H1 (cell line): ENCODE data around the gene TGM2. TPM values are rescaled to one million over a fixed set of nuclear protein-coding genes. Genes with fewer than 3 reads are reported as not detected.

Source experiments
- CTCF ChIA-PET: fragments of 300-600 bp; sonication (Branson Sonifier 250); formaldehyde crosslinking; loops from one replicate; lab custom pipeline; 2021; ENCODE audit not compliant: partially characterized antibody; lab: Charles Lee
- POLR2A ChIA-PET: fragments of 300-600 bp; sonication (Branson Sonifier 250); formaldehyde crosslinking; loops from one replicate; lab custom pipeline; 2021; ENCODE audit warnings: inconsistent platforms; ENCODE audit not compliant: partially characterized antibody; lab: Charles Lee
- DNase-seq, 2 experiments: peaks; one replicate each; pipeline versions ENCODE4 v3.0.0 to v3.0.0-alpha.2; 2010 to 2022; ENCODE audit warnings: low spot score in 2 of 2, low read depth in 1 of 2, mixed read lengths in 1 of 2
- FAIRE-seq: peaks from 2 replicates; lab custom pipeline; 2011; peaks lifted over from hg19 to GRCh38; lab: Jason Lieb, UNC
- H2AFZ ChIP-seq: 2 replicates; pipeline ENCODE4 v1.8.1; 2012; ENCODE audit warnings: low read length, inconsistent platforms
- H2AK5ac ChIP-seq: 2 replicates; pipeline ENCODE4 v1.6.1; 2013; ENCODE audit warnings: low read depth, low read length
- H2BK120ac ChIP-seq: replicated peaks from 2 replicates; pipeline ENCODE3; 2013; ENCODE audit warnings: low read depth, low read length, inconsistent platforms
- H2BK12ac ChIP-seq: 2 replicates; pipeline ENCODE4 v1.6.1; 2013; ENCODE audit warnings: low read depth, low read length
- H2BK15ac ChIP-seq: 2 replicates; pipeline ENCODE4 v1.6.1; 2013; ENCODE audit warnings: low read length
- H2BK20ac ChIP-seq: 2 replicates; pipeline ENCODE4 v1.6.1; 2013; ENCODE audit warnings: low read length
- H2BK5ac ChIP-seq: 2 replicates; pipeline ENCODE4 v1.6.1; 2013; ENCODE audit warnings: low read depth, low read length
- H3K14ac ChIP-seq: 2 replicates; pipeline ENCODE4 v1.6.1; 2013; ENCODE audit warnings: inconsistent platforms; ENCODE audit not compliant: insufficient read length
- H3K18ac ChIP-seq: 2 replicates; pipeline ENCODE4 v1.6.1; 2013; ENCODE audit warnings: low read length; ENCODE audit errors: extremely low read depth
- H3K23ac ChIP-seq: 2 replicates; pipeline ENCODE4 v1.6.1; 2013; ENCODE audit warnings: inconsistent platforms; ENCODE audit not compliant: insufficient read length
- H3K23me2 ChIP-seq: 2 replicates; pipeline ENCODE4 v1.6.1; 2013; ENCODE audit warnings: low read depth, low read length
- H3K27ac ChIP-seq: 2 replicates; pipeline ENCODE4 v1.6.1; 2011; ENCODE audit warnings: low read depth, low read length, inconsistent platforms
- H3K27me3 ChIP-seq, 4 experiments: replicated peaks in 1 of 4; 1 replicate in 1 of 4; 2 replicates in 3 of 4; pipeline versions ENCODE4 v1.6.1 to v1.8.1; 2011 to 2013; ENCODE audit warnings: low read length in 3 of 4, mild to moderate bottlenecking in 3 of 4, inconsistent platforms in 2 of 4, mixed read lengths in 2 of 4, moderate library complexity in 1 of 4; ENCODE audit not compliant: control insufficient read depth in 3 of 4, insufficient read depth in 3 of 4; ENCODE audit errors: extremely low read depth in 1 of 4
- H3K36me3 ChIP-seq, 4 experiments: 2 replicates each; pipeline versions ENCODE4 v1.6.1 to v1.8.1; 2011 to 2013; ENCODE audit warnings: mild to moderate bottlenecking in 4 of 4, low read length in 3 of 4, moderate library complexity in 2 of 4, control low read depth in 1 of 4, inconsistent platforms in 1 of 4; ENCODE audit not compliant: insufficient read depth in 4 of 4, control insufficient read depth in 2 of 4
- H3K4ac ChIP-seq: replicated peaks from 2 replicates; pipeline ENCODE3; 2013; ENCODE audit warnings: low read length, low read depth, mixed read lengths, inconsistent platforms; ENCODE audit not compliant: insufficient read length
- H3K4me1 ChIP-seq, 4 experiments: replicated peaks in 1 of 4; 1 replicate in 1 of 4; 2 replicates in 3 of 4; pipeline versions ENCODE4 v1.6.1 to v1.8.1; 2011 to 2013; ENCODE audit warnings: low read length in 3 of 4, inconsistent platforms in 2 of 4, mixed read lengths in 1 of 4; ENCODE audit not compliant: insufficient read depth in 4 of 4, control insufficient read depth in 3 of 4
- H3K4me2 ChIP-seq, 2 experiments: 2 replicates each; pipeline versions ENCODE4 v1.6.1 to v1.8.1; 2011 to 2013; ENCODE audit warnings: low read depth in 2 of 2, low read length in 2 of 2, control low read depth in 1 of 2, inconsistent platforms in 1 of 2, mild to moderate bottlenecking in 1 of 2; ENCODE audit not compliant: insufficient read depth in 1 of 2
- H3K4me3 ChIP-seq, 4 experiments: fragments of 200-600, 300-600 bp in 1 of 4; sonication (generic), shearing (Covaris generic), sonication (Bioruptor Twin) in 1 of 4; 2 replicates each; pipeline versions ENCODE4 v1.5.1 to v1.8.1; 2011 to 2016; ENCODE audit warnings: low read length in 4 of 4, low read depth in 3 of 4, control low read depth in 2 of 4, inconsistent platforms in 2 of 4, mild to moderate bottlenecking in 2 of 4, mixed read lengths in 1 of 4, moderate library complexity in 1 of 4; ENCODE audit not compliant: insufficient read depth in 2 of 4; ENCODE audit errors: extremely low read depth in 1 of 4
- H3K56ac ChIP-seq: replicated peaks from 2 replicates; pipeline ENCODE3; 2013; ENCODE audit warnings: low read depth, mild to moderate bottlenecking, mixed read lengths, low read length, inconsistent platforms; ENCODE audit not compliant: insufficient read length
- H3K79me1 ChIP-seq: 2 replicates; pipeline ENCODE4 v1.6.1; 2013; ENCODE audit warnings: low read depth, low read length, control low read depth
- H3K79me2 ChIP-seq, 2 experiments: 2 replicates each; pipeline versions ENCODE4 v1.6.1 to v1.8.1; 2012 to 2013; ENCODE audit warnings: low read length in 2 of 2, mild to moderate bottlenecking in 2 of 2, inconsistent platforms in 1 of 2; ENCODE audit not compliant: insufficient read depth in 2 of 2, control insufficient read depth in 1 of 2
- H3K9ac ChIP-seq, 4 experiments: replicated peaks in 1 of 4; 1 replicate in 1 of 4; 2 replicates in 3 of 4; pipeline versions ENCODE4 v1.6.1 to v1.8.1; 2011 to 2013; ENCODE audit warnings: low read depth in 3 of 4, low read length in 3 of 4, control low read depth in 2 of 4, mild to moderate bottlenecking in 2 of 4, moderate library complexity in 2 of 4, inconsistent platforms in 1 of 4; ENCODE audit errors: extremely low read depth in 1 of 4
- H3K9me3 ChIP-seq, 2 experiments: 2 replicates each; pipeline versions ENCODE4 v1.6.1 to v1.8.1; 2012 to 2013; ENCODE audit warnings: mild to moderate bottlenecking in 2 of 2, moderate library complexity in 2 of 2, control low read depth in 1 of 2, inconsistent platforms in 1 of 2, low read depth in 1 of 2, low read length in 1 of 2, mixed read lengths in 1 of 2; ENCODE audit not compliant: insufficient read depth in 2 of 2
- H4K20me1 ChIP-seq, 2 experiments: replicated peaks in 1 of 2; 2 replicates each; pipeline versions ENCODE3 to v1.8.1; 2011 to 2013; ENCODE audit warnings: inconsistent platforms in 2 of 2, low read length in 2 of 2, mild to moderate bottlenecking in 1 of 2; ENCODE audit not compliant: insufficient read depth in 2 of 2, control insufficient read depth in 1 of 2
- H4K5ac ChIP-seq: 2 replicates; pipeline ENCODE4 v1.6.1; 2013; ENCODE audit warnings: low read length, low read depth, mixed read lengths, inconsistent platforms; ENCODE audit not compliant: insufficient read length
- H4K8ac ChIP-seq: 2 replicates; pipeline ENCODE4 v1.8.0; 2013; ENCODE audit warnings: mild to moderate bottlenecking, moderate library complexity, low read length, inconsistent platforms; ENCODE audit not compliant: insufficient read depth; ENCODE audit errors: extremely low read depth
- H4K91ac ChIP-seq: replicated peaks from 2 replicates; pipeline ENCODE3; 2013; ENCODE audit warnings: low read length, mixed read lengths, inconsistent platforms; ENCODE audit not compliant: insufficient read length
- CREB1 ChIP-seq: IDR thresholded peaks from 2 replicates; pipeline ENCODE4 v1.6.1; 2012; ENCODE audit warnings: inconsistent platforms
- CTBP2 ChIP-seq: IDR thresholded peaks from 2 replicates; pipeline ENCODE4 v1.7.0; 2011; ENCODE audit warnings: borderline replicate concordance, mild to moderate bottlenecking, moderate library complexity, mixed read lengths, low read length; ENCODE audit not compliant: insufficient read depth, insufficient read length
- GABPA ChIP-seq: IDR thresholded peaks from 2 replicates; pipeline ENCODE4 v1.6.1; 2011; ENCODE audit warnings: mild to moderate bottlenecking, low read length, moderate library complexity, borderline replicate concordance; ENCODE audit not compliant: insufficient read depth
- JUND ChIP-seq: IDR thresholded peaks from 2 replicates; pipeline ENCODE4 v1.6.1; 2011; ENCODE audit warnings: mild to moderate bottlenecking, improper control_type of control experiment, low read length
- KDM1A ChIP-seq: fragments of 200-600, 300-600 bp; sonication (generic); IDR thresholded peaks from 2 replicates; pipeline ENCODE4 v1.7.1; 2016; ENCODE audit warnings: mild to moderate bottlenecking, low read length, borderline replicate concordance
- MAFK ChIP-seq: IDR thresholded peaks from 2 replicates; pipeline ENCODE4 v1.6.1; 2012; ENCODE audit warnings: low read depth, mild to moderate bottlenecking, improper control_type of control experiment, low read length
- RXRA ChIP-seq: IDR thresholded peaks from 2 replicates; pipeline ENCODE4 v1.6.1; 2011; ENCODE audit warnings: low read depth, mild to moderate bottlenecking, low read length, moderate library complexity; ENCODE audit not compliant: insufficient read depth
- SAP30 ChIP-seq: fragments of 300-600 bp; sonication (generic); IDR thresholded peaks from 2 replicates; pipeline ENCODE4 v1.7.1; 2012; ENCODE audit warnings: low read length, moderate library complexity, mild to moderate bottlenecking, inconsistent platforms; ENCODE audit not compliant: insufficient read depth, insufficient replicate concordance
- TAF1 ChIP-seq: IDR thresholded peaks from 2 replicates; pipeline ENCODE4 v1.6.1; 2011; ENCODE audit warnings: mild to moderate bottlenecking, low read depth, low read length
- YY1 ChIP-seq: IDR thresholded peaks from 2 replicates; pipeline ENCODE4 v1.6.1; 2011; ENCODE audit warnings: low read depth, mild to moderate bottlenecking, low read length
- whole genome bisulfite sequencing, 2 experiments: shearing (Covaris generic) in 1 of 2; methylation state at CpG; one replicate each; pipeline versions ENCODE4 v1.1.6 to v1.1.7; 2013 to 2015; ENCODE audit warnings: low lambda C conversion rate in 2 of 2, mixed read lengths in 2 of 2, inconsistent platforms in 1 of 2, low coverage in 1 of 2, missing lambda C conversion rate in 1 of 2; ENCODE audit not compliant: insufficient replicate concordance in 2 of 2, insufficient coverage in 1 of 2, insufficient read length in 1 of 2; ENCODE audit errors: extremely low coverage in 1 of 2, missing lambda C conversion rate in 1 of 2; 5-methylcytosine and 5-hydroxymethylcytosine counted together
- polyA plus RNA-seq, 7 experiments: library from polyadenylated mRNA; depleted of rRNA in 3 of 7; stranded (reverse) in 5 of 7; unstranded in 2 of 7; fragments of >200 nt in 5 of 7; fragments of 200-250 nt in 2 of 7; gene quantifications; 1 replicate in 5 of 7; 2 replicates in 1 of 7; 4 replicates in 1 of 7; pipeline versions ENCODE4 v1.2.1 to v1.2.3, GENCODE V29; 2011 to 2013; ENCODE audit warnings: missing spikeins in 2 of 7, mixed read lengths in 2 of 7
- total RNA-seq: library from RNA; stranded (reverse); fragmentation: NEBNext Ultra II Directional; extraction: Animal tissue kit (Norgen Biotek cat#: 25700); gene quantifications from 2 replicates; pipeline ENCODE4 v1.2.1, GENCODE V29; 2021
- TF ChIP-seq, protein P1 (sequence below), 3 experiments: IDR thresholded peaks; 1 replicate in 2 of 3; 2 replicates in 1 of 3; pipeline versions ENCODE4 v1.5.1 to v1.6.1; 2011; ENCODE audit warnings: low read length in 3 of 3, mild to moderate bottlenecking in 3 of 3, inconsistent platforms in 2 of 3, low read depth in 1 of 3, moderate library complexity in 1 of 3; ENCODE audit not compliant: insufficient read depth in 1 of 3; ENCODE audit errors: control extremely low read depth in 1 of 3

Gene TGM2
- total and polyA plus RNA-seq, 2 of the 8 experiments (the other 6 are each of a cell fraction or from before 2014, with no cell fraction given) = 0.86 to 1.0 TPM

DNA sequence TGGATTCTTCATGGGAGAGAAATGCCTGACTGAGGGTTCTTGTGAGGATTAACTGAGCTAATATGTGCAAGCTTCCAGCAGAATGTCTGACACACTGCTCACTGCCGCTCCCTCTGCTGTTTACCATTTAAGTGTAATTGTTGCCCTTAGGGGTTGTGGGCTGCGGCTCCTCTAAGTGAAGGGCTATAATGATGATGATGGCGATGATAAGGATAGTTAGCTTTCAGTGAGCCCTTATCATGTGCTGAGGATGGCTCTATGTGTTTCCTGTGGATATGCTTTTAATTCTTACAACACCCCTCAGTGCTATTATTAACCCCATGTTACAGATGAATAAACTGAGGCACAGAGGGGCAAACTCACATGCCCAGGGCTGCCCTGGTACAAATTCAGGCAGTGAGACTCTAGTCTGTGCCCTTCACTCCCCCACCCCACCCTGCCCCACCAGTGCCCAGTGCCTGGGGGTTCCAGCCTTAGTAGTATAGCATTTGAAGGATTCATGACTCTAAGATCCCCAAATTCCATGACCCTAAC lies 33.4 kb downstream of the TGM2 start:
- Histone ChIP-seq H3K56ac (no peak overlapping the region), H4K91ac (no peak overlapping the region), H4K8ac (no peak overlapping the region), H3K23me2 (peaks cover 1% of the 10 kb centered on the region; the same call in 1 of the 2 replicates), H3K4me1 (peaks cover 0 to 4% (median 0%) of the 10 kb centered on the region in 4 experiments; a peak in 1 of 7 replicates), H3K14ac (no peak overlapping the region), H3K27ac (no peak overlapping the region), H3K23ac (no peak overlapping the region), H2AFZ (no peak overlapping the region), H3K4ac (no peak overlapping the region), H4K5ac (no peak overlapping the region), H2BK120ac (no peak overlapping the region), H3K36me3 (no peaks in the 10 kb centered on the region), H3K27me3 (no peaks in the 10 kb centered on the region), H4K20me1 (no peaks in the 10 kb centered on the region), H3K9me3 (no peaks in the 10 kb centered on the region), H3K4me2 (no peak overlapping the region), H3K79me2 (no peaks in the 10 kb centered on the region), H3K79me1 (no peaks in the 10 kb centered on the region), H2BK5ac (no peak overlapping the region), H2BK20ac (no peak overlapping the region), H3K4me3 (no peak overlapping the region), H2BK12ac (no peak overlapping the region), H3K9ac (no peak overlapping the region), H3K18ac (no peak overlapping the region), H2AK5ac (no peak overlapping the region), H2BK15ac (0 out of 2 replicates have a peak overlapping the region, but pooled peaks have one; percentile 46)
- DNase-seq (no peak), FAIRE-seq (no peak)
- POLR2A ChIA-PET = interaction anchor here (0.5 kb wide), 1 partner anchor 122 kb away, joined by 3 read pairs; no protein-coding TSS in a partner anchor
- CTCF ChIA-PET = interaction anchor here (0.7 to 3.5 kb wide), 8 partner anchors 19 to 227 kb away, joined by 3 to 14 read pairs (median 3); no protein-coding TSS in a partner anchor
- WGBS, 2 experiments = 90% methylated on average over 3 of the region's 3 CpGs; no CpG with 5 or more reads in 1 of the 2 experiments
- TF ChIP-seq JUND (no peak), RXRA (no peak), KDM1A (no peak), GABPA (no peak), SAP30 (no peak), TAF1 (no peak), CREB1 (no peak), CTBP2 (no peak), MAFK (no peak), YY1 (no peak)
- TF ChIP-seq, protein P1, sequence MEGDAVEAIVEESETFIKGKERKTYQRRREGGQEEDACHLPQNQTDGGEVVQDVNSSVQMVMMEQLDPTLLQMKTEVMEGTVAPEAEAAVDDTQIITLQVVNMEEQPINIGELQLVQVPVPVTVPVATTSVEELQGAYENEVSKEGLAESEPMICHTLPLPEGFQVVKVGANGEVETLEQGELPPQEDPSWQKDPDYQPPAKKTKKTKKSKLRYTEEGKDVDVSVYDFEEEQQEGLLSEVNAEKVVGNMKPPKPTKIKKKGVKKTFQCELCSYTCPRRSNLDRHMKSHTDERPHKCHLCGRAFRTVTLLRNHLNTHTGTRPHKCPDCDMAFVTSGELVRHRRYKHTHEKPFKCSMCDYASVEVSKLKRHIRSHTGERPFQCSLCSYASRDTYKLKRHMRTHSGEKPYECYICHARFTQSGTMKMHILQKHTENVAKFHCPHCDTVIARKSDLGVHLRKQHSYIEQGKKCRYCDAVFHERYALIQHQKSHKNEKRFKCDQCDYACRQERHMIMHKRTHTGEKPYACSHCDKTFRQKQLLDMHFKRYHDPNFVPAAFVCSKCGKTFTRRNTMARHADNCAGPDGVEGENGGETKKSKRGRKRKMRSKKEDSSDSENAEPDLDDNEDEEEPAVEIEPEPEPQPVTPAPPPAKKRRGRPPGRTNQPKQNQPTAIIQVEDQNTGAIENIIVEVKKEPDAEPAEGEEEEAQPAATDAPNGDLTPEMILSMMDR (IDR thresholded peaks at IDR 0.05; ENCODE audit: control extremely low read depth in 1 of 3, insufficient read depth in 1 of 3, low read depth in 1 of 3, low read length in 3 of 3) = no peak
